Stimulated activated CD4-positive, alpha-beta T cell treated with anti-CD3 and anti-CD28 coated beads, TNF-alpha, amount 100 ng/mL, for 4 hours (primary cell): ENCODE results near the gene SIPA1.
A peak's percentile ranks its signal among the peaks of the same experiment; 100 is the strongest.

Source experiments
- DNase-seq, 3 experiments: peaks; one replicate each; pipeline ENCODE4 v3.0.0-alpha.2; 2020; ENCODE audit warnings: low read depth in 3 of 3

Gene SIPA1

GRCh38 chr11:65607614-65608426 is 30.1 kb upstream of the SIPA1 start:
- DNase-seq: no peak

- DNase-seq: no peak
Measured at GRCh38 chr11:65609229-65609628, 28.7 kb upstream of the SIPA1 start.

- DNase-seq: no peak
Measured at GRCh38 chr11:65609665-65610064, 28.2 kb upstream of the SIPA1 start.

GRCh38 chr11:65610404-65610803 is 27.5 kb upstream of the SIPA1 start:
- no peak for DNase-seq

GRCh38 chr11:65611028-65611757 is 26.7 kb upstream of the SIPA1 start:
- DNase-seq: no peak

- no peak for DNase-seq
Measured at GRCh38 chr11:65611758-65612603, 25.9 kb upstream of the SIPA1 start.

GRCh38 chr11:65612691-65613090 is 25.2 kb upstream of the SIPA1 start:
- DNase-seq: no peak

GRCh38 chr11:65613091-65613928 is 24.6 kb upstream of the SIPA1 start:
- DNase-seq: no peak

GRCh38 chr11:65615229-65615949 is 22.5 kb upstream of the SIPA1 start, which contains the start of gene PCNX3:
Gene PCNX3 (plus strand): TSS chr11:65615776. CDS start chr11:65616312, 536 bp downstream.
- DNase-seq: peak; percentile 98 to 100 (median 99)

- DNase-seq: no peak
Measured at GRCh38 chr11:65615950-65616574, 21.8 kb upstream of the SIPA1 start.

GRCh38 chr11:65616575-65617001 is 21.3 kb upstream of the SIPA1 start:
- no peak for DNase-seq

GRCh38 chr11:65617136-65617850 is 20.6 kb upstream of the SIPA1 start:
- no peak for DNase-seq

GRCh38 chr11:65617990-65618751 is 19.7 kb upstream of the SIPA1 start:
- no peak for DNase-seq

- no peak for DNase-seq
Measured at GRCh38 chr11:65618763-65619162, 19.1 kb upstream of the SIPA1 start.

- DNase-seq: no peak
Measured at GRCh38 chr11:65619281-65619928, 18.5 kb upstream of the SIPA1 start.

- DNase-seq: no peak
Measured at GRCh38 chr11:65620666-65621065, 17.2 kb upstream of the SIPA1 start.

GRCh38 chr11:65621460-65621859 is 16.4 kb upstream of the SIPA1 start:
- no peak for DNase-seq

- no peak for DNase-seq
Measured at GRCh38 chr11:65622011-65622410, 15.9 kb upstream of the SIPA1 start.
